ENCODE results near the gene CXCL11. TPM values are rescaled to one million over a fixed set of nuclear protein-coding genes. Genes with fewer than 3 reads are reported as not detected.
A peak's percentile ranks its signal among the peaks of the same experiment; 100 is the strongest.

Gene CXCL11
- total and polyA plus RNA-seq, 10 of the 15 experiments (the other 5 are each of a cell fraction or from before 2014, with no cell fraction given) = 0.04 TPM; not detected in 9

DNA sequence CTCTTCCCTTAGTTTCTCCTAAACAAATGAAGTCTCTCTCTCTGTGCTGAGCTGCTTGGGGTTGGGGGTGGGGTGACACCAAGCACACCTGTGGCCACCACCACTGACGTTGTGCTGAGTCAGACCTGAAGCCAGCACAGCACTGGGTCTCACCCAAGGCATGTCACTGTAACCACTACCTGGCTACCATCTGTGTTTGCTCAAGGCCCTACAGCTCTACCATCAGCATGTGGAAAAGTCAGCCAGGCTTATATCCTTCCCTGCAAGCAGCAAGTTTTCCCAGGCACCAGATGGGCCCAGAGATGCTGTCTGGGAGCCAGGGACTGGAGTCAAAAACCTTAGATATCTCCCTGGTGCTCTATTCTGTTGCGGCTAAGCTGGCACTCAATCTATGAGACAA, 19.5 kb downstream of the CXCL11 start:
- ChIA-PET POLR2A (interaction anchor here (1.8 kb wide), 1 partner anchor 38 kb away, joined by 4 read pairs; no protein-coding TSS in a partner anchor), SMC1A (ENCODE audit: uncharacterized antibody, unreplicated experiment) (interaction anchor here (1.0 to 1.7 kb wide), 3 partner anchors 10 to 39 kb away, joined by 4 to 5 read pairs (median 4); no protein-coding TSS in a partner anchor), CTCF (no interaction called here), RAD21 (ENCODE audit: unreplicated experiment) (no interaction called here)
- Histone ChIP-seq H3K9me3 (replicated peaks; ENCODE audit: control insufficient read depth, insufficient read depth, low read length) (no peaks in the 10 kb centered on the region; the same call in 2 of the 3 replicates), H3K9ac (ENCODE audit: control insufficient read depth, insufficient read depth, low read length) (no peak overlapping the region), H3K27me3 (replicated peaks in 1 of 2; ENCODE audit: control insufficient read depth in 2 of 2, insufficient read depth in 2 of 2, low read length in 1 of 2) (no peaks in the 10 kb centered on the region), H3K79me2 (ENCODE audit: control insufficient read depth, insufficient read depth, low read length) (no peaks in the 10 kb centered on the region), H3K4me3 (no peak overlapping the region), H3K27ac (ENCODE audit: control insufficient read depth, insufficient read depth) (no peak overlapping the region), H4K20me1 (ENCODE audit: control insufficient read depth, insufficient read depth) (no peaks in the 10 kb centered on the region), H2AFZ (ENCODE audit: control insufficient read depth, low read depth, low read length) (no peak overlapping the region; the same call in 1 of the 2 replicates), H3K4me2 (ENCODE audit: control insufficient read depth, insufficient read depth) (peak overlapping the region; percentile 37), H3K4me1 (ENCODE audit: control insufficient read depth, insufficient read depth, low read length) (peaks cover 45% of the 10 kb centered on the region), H3K36me3 (ENCODE audit: control insufficient read depth in 2 of 2, insufficient read depth in 2 of 2, low read length in 1 of 2) (no peaks in the 10 kb centered on the region)
- intact Hi-C loops (cut with micrococcal nuclease; ENCODE audit: unreplicated experiment) = no loop called here
- in situ Hi-C loops (cut with MboI) = no loop called here
- no peak for FAIRE-seq
- peak; percentile 71 for ATAC-seq
- DNase-seq (ENCODE audit: low read depth, low spot score) = peak; percentile 37
- WGBS (ENCODE audit: insufficient coverage, insufficient replicate concordance, low lambda C conversion rate, missing lambda C conversion rate) = 47% methylated on average over 2 of the region's 2 CpGs
- BruUV-seq (replicated peaks) = no TSS peak
- TF ChIP-seq, protein P1, sequence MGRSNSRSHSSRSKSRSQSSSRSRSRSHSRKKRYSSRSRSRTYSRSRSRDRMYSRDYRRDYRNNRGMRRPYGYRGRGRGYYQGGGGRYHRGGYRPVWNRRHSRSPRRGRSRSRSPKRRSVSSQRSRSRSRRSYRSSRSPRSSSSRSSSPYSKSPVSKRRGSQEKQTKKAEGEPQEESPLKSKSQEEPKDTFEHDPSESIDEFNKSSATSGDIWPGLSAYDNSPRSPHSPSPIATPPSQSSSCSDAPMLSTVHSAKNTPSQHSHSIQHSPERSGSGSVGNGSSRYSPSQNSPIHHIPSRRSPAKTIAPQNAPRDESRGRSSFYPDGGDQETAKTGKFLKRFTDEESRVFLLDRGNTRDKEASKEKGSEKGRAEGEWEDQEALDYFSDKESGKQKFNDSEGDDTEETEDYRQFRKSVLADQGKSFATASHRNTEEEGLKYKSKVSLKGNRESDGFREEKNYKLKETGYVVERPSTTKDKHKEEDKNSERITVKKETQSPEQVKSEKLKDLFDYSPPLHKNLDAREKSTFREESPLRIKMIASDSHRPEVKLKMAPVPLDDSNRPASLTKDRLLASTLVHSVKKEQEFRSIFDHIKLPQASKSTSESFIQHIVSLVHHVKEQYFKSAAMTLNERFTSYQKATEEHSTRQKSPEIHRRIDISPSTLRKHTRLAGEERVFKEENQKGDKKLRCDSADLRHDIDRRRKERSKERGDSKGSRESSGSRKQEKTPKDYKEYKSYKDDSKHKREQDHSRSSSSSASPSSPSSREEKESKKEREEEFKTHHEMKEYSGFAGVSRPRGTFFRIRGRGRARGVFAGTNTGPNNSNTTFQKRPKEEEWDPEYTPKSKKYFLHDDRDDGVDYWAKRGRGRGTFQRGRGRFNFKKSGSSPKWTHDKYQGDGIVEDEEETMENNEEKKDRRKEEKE (IDR thresholded peaks at IDR 0.05) = no peak
- TF ChIP-seq MEF2B (IDR thresholded peaks at IDR 0.05; ENCODE audit: partially characterized antibody, poor library complexity, severe bottlenecking) (no peak), MYC (IDR thresholded peaks at IDR 0.05; ENCODE audit: insufficient read depth, insufficient read length, insufficient replicate concordance, low read length, severe bottlenecking) (no peak), HDGF (IDR thresholded peaks at IDR 0.05) (no peak), ETV6 (conservative IDR thresholded peaks at IDR 0.05 in 1 of 2, IDR thresholded peaks at IDR 0.05 in 1 of 2; ENCODE audit: borderline replicate concordance in 1 of 2, low read depth in 1 of 2) (no peak), SPI1 (IDR thresholded peaks at IDR 0.05; ENCODE audit: borderline replicate concordance, insufficient read depth, low read depth, low read length) (no peak), TCF12 (IDR thresholded peaks at IDR 0.05; ENCODE audit: low read depth, low read length) (peak; percentile 96), IKZF2 (IDR thresholded peaks at IDR 0.05) (peak; percentile 34 to 39; a peak in 1 of 4 replicates), SUPT20H (IDR thresholded peaks at IDR 0.05; ENCODE audit: borderline replicate concordance, control insufficient read depth, low read depth, low read length) (no peak), JUNB (IDR thresholded peaks at IDR 0.05) (peak; percentile 83), MXI1 (IDR thresholded peaks at IDR 0.05; ENCODE audit: low read depth, low read length) (no peak), IKZF1 (conservative IDR thresholded peaks at IDR 0.05) (no peak; the same call in 1 of the 2 replicates), ZBED1 (IDR thresholded peaks at IDR 0.05; ENCODE audit: borderline replicate concordance) (no peak; the same call in 1 of the 2 replicates), NFIC (IDR thresholded peaks at IDR 0.05; ENCODE audit: low read depth, low read length) (peak; percentile 54; the same call in 1 of the 2 replicates)
- TF ChIP-seq, protein P2, sequence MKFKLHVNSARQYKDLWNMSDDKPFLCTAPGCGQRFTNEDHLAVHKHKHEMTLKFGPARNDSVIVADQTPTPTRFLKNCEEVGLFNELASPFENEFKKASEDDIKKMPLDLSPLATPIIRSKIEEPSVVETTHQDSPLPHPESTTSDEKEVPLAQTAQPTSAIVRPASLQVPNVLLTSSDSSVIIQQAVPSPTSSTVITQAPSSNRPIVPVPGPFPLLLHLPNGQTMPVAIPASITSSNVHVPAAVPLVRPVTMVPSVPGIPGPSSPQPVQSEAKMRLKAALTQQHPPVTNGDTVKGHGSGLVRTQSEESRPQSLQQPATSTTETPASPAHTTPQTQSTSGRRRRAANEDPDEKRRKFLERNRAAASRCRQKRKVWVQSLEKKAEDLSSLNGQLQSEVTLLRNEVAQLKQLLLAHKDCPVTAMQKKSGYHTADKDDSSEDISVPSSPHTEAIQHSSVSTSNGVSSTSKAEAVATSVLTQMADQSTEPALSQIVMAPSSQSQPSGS (IDR thresholded peaks at IDR 0.05; ENCODE audit: low read length) = peak; percentile 72; the same call in 1 of the 2 replicates
- TF ChIP-seq, protein P3, sequence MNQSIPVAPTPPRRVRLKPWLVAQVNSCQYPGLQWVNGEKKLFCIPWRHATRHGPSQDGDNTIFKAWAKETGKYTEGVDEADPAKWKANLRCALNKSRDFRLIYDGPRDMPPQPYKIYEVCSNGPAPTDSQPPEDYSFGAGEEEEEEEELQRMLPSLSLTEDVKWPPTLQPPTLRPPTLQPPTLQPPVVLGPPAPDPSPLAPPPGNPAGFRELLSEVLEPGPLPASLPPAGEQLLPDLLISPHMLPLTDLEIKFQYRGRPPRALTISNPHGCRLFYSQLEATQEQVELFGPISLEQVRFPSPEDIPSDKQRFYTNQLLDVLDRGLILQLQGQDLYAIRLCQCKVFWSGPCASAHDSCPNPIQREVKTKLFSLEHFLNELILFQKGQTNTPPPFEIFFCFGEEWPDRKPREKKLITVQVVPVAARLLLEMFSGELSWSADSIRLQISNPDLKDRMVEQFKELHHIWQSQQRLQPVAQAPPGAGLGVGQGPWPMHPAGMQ (IDR thresholded peaks at IDR 0.05; ENCODE audit: borderline replicate concordance) = no peak
- TF ChIP-seq, protein P4, sequence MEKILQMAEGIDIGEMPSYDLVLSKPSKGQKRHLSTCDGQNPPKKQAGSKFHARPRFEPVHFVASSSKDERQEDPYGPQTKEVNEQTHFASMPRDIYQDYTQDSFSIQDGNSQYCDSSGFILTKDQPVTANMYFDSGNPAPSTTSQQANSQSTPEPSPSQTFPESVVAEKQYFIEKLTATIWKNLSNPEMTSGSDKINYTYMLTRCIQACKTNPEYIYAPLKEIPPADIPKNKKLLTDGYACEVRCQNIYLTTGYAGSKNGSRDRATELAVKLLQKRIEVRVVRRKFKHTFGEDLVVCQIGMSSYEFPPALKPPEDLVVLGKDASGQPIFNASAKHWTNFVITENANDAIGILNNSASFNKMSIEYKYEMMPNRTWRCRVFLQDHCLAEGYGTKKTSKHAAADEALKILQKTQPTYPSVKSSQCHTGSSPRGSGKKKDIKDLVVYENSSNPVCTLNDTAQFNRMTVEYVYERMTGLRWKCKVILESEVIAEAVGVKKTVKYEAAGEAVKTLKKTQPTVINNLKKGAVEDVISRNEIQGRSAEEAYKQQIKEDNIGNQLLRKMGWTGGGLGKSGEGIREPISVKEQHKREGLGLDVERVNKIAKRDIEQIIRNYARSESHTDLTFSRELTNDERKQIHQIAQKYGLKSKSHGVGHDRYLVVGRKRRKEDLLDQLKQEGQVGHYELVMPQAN (conservative IDR thresholded peaks at IDR 0.05) = no peak
